ENCODE results near the gene ZDHHC12. TPM values are rescaled to one million over a fixed set of nuclear protein-coding genes. Genes with fewer than 3 reads are reported as not detected.

The ZDHHC12 gene
- total and polyA plus RNA-seq, 9 donors = 0.30 to 27.1 (median 7.0) TPM

DNA sequence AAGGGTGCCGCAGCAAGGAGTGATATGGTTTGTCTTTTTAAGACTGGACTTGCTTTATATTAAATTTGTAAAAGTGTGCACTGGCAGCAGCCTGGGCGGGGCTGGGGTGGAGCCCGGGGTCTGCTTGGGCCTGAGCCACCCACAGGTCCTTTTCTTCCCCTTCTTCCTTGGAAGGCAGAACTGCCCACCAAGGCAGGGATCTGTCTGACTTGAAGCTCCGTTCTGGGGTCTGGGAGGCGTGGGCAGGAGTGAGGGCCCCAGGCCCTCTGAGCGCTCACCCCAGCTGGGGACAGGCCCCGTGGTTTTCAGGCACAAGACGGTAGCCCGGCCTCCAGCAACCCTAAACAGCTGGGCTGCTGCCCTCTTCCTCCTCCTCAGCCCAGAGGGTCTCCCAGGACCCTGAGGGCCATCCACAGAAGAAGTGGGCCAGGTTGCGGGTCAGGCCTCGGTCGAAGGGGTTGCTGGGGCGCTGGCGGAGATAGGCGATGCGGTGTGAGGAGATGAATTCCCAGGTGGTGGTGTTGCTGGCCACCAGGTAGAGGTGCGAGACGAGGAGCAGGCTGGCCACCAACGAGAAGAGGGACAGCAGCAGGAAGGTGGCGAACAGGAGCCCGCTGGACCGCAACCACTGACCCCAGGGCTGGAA, 3.0 kb downstream of the ZDHHC12 start:
- 85 to 90% (median 90%) methylated on average over 22 of the region's 22 CpGs for WGBS, 3 donors
- H3K27ac ChIP-seq = no peak overlapping the region
- no peaks in the 10 kb centered on the region for H3K27me3 ChIP-seq
- intact Hi-C loops (cut with DNase I) = no loop called here
- H3K4me3 ChIP-seq = no peak overlapping the region
- TF ChIP-seq EP300 (IDR thresholded peaks at IDR 0.05) (no peak), POLR2A (IDR thresholded peaks at IDR 0.05) (no peak)
- TF ChIP-seq, protein P1, sequence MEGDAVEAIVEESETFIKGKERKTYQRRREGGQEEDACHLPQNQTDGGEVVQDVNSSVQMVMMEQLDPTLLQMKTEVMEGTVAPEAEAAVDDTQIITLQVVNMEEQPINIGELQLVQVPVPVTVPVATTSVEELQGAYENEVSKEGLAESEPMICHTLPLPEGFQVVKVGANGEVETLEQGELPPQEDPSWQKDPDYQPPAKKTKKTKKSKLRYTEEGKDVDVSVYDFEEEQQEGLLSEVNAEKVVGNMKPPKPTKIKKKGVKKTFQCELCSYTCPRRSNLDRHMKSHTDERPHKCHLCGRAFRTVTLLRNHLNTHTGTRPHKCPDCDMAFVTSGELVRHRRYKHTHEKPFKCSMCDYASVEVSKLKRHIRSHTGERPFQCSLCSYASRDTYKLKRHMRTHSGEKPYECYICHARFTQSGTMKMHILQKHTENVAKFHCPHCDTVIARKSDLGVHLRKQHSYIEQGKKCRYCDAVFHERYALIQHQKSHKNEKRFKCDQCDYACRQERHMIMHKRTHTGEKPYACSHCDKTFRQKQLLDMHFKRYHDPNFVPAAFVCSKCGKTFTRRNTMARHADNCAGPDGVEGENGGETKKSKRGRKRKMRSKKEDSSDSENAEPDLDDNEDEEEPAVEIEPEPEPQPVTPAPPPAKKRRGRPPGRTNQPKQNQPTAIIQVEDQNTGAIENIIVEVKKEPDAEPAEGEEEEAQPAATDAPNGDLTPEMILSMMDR (IDR thresholded peaks at IDR 0.05) = no peak
- no peaks in the 10 kb centered on the region for H3K36me3 ChIP-seq
- no peaks in the 10 kb centered on the region for H3K4me1 ChIP-seq (ENCODE audit: insufficient read depth)
- H3K9me3 ChIP-seq = no peaks in the 10 kb centered on the region
- DNase-seq = no peak

DNA sequence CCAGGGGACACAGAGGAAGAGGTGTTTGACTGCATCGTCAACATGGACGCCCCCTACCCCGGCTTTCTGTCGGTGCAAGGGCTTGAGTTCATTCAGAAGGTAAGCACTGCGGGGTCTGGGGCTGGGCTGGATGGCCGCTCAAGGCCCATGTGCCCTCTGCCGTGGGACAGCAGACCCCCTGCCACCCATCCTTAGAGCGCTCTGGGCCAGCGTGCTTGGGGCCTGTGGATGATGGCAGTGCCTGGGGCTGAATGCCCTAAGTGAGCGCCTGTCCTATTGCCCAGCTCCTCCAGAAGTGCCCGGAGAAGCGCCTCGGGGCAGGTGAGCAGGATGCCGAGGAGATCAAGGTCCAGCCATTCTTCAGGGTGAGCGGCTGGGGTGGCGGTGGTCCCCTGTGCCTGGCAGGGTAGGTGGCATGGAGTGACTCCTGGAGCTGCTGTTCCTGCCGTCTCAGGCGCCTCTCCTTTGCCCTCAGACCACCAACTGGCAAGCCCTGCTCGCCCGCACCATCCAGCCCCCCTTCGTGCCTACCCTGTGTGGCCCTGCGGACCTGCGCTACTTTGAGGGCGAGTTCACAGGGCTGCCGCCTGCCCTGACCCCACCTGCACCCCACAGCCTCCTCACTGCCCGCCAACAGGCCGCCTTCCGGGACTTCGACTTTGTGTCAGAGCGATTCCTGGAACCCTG, 3.9 kb downstream of the ZDHHC12 start:
- Histone ChIP-seq H3K4me1 (ENCODE audit: insufficient read depth) (no peaks in the 10 kb centered on the region), H3K4me3 (no peak overlapping the region), H3K27ac (no peak overlapping the region), H3K36me3 (no peaks in the 10 kb centered on the region), H3K9me3 (no peaks in the 10 kb centered on the region), H3K27me3 (no peaks in the 10 kb centered on the region)
- 87 to 89% (median 89%) methylated on average over 30 of the region's 30 CpGs for WGBS, 3 donors
- no peak for DNase-seq
- TF ChIP-seq EP300 (IDR thresholded peaks at IDR 0.05) (no peak), POLR2A (IDR thresholded peaks at IDR 0.05) (no peak)
- TF ChIP-seq, protein P1 (IDR thresholded peaks at IDR 0.05) = no peak
- intact Hi-C loops (cut with DNase I) = no loop called here

DNA sequence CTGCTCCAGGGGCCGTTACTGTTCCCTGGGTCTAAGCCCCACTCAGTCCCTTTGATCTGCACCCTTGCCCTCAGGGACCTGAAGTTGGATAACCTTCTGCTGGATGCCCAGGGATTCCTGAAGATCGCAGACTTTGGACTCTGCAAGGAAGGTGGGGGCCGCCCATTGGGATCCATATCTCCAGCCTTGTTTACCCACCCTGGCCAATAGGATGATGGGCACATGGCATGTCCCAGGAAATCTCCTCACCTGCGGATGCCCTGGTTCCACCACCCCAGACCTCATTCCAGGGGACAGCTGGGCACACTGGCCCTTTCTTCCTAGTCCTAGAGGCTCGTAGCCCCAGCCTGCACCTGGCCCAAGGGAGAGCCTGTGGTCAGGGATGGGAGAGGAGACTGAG, 5.5 kb downstream of the ZDHHC12 start:
- intact Hi-C loops (cut with DNase I) = no loop called here
- peak in 1 of 5 donors; percentile 11 for DNase-seq
- no peaks in the 10 kb centered on the region for H3K9me3 ChIP-seq
- no peaks in the 10 kb centered on the region for H3K36me3 ChIP-seq
- no peak overlapping the region for H3K27ac ChIP-seq
- H3K4me1 ChIP-seq (ENCODE audit: insufficient read depth) = no peaks in the 10 kb centered on the region
- TF ChIP-seq POLR2A (IDR thresholded peaks at IDR 0.05) (no peak), EP300 (IDR thresholded peaks at IDR 0.05) (no peak)
- TF ChIP-seq, protein P1 (IDR thresholded peaks at IDR 0.05) = no peak
- H3K27me3 ChIP-seq = no peaks in the 10 kb centered on the region
- no peak overlapping the region for H3K4me3 ChIP-seq
- 74 to 79% (median 76%) methylated on average over 5 of the region's 5 CpGs for WGBS, 3 donors

DNA sequence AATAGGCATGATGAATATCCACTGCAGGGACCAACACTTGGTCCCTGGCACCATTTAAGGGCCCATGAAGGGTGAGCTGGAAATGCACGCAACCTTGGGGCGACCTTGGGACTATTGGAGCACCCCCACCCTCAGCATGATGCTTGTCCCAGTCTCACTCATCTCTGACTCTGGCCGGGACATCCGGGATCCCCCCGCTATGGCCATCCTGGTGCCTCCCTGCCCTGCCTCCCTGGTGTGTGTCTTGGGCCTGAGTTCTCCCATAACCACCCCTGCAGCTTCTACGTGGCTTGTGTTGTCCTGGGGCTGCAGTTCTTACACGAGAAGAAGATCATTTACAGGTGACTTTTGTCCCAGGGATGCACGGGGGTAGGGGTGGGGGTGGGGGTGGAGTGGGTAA, 5.9 kb downstream of the ZDHHC12 start:
- TF ChIP-seq POLR2A (IDR thresholded peaks at IDR 0.05) (no peak), EP300 (IDR thresholded peaks at IDR 0.05) (no peak)
- Histone ChIP-seq H3K9me3 (no peaks in the 10 kb centered on the region), H3K4me1 (ENCODE audit: insufficient read depth) (no peaks in the 10 kb centered on the region), H3K36me3 (no peaks in the 10 kb centered on the region), H3K27me3 (no peaks in the 10 kb centered on the region), H3K4me3 (no peak overlapping the region), H3K27ac (no peak overlapping the region)
- intact Hi-C loops (cut with DNase I) = no loop called here
- DNase-seq = no peak
- WGBS, 3 donors = 77 to 82% (median 77%) methylated on average over 8 of the region's 8 CpGs

All from ovary (tissue), 9 donors.